HG03565 (cell line): ENCODE measurements around the gene FAM167B.

Experiments used
- ATAC-seq: cut with Tn5 transposase; IDR thresholded peaks from one replicate; pipeline ENCODE4 v1.9.1; 2021; ENCODE audit warnings: mild to moderate bottlenecking, moderate library complexity; ENCODE audit not compliant: unreplicated experiment

The FAM167B gene

GRCh38 chr1:32221980-32222755 is 24.9 kb upstream of the FAM167B start, which contains the start of the genes EIF3I and TMEM234:
TSS of gene EIF3I (plus strand) at chr1:32222407. CDS start at chr1:32222442, 35 bp downstream.
TSS of gene TMEM234 (minus strand) at chr1:32222353. CDS start at chr1:32222322, 31 bp downstream.
- ATAC-seq = peak; percentile 90

- no peak for ATAC-seq
Observed at GRCh38 chr1:32223683-32224082, 23.3 kb upstream of the FAM167B start.

- no peak for ATAC-seq
Observed at GRCh38 chr1:32224285-32224684, 22.7 kb upstream of the FAM167B start.

GRCh38 chr1:32228771-32229170 is 18.3 kb upstream of the FAM167B start:
- no peak for ATAC-seq

GRCh38 chr1:32231843-32232432 is 15.1 kb upstream of the FAM167B start:
- no peak for ATAC-seq

- ATAC-seq = no peak
Observed at GRCh38 chr1:32232558-32233304, 14.3 kb upstream of the FAM167B start.

- ATAC-seq = no peak
Observed at GRCh38 chr1:32234792-32235191, 12.2 kb upstream of the FAM167B start.

- no peak for ATAC-seq
Observed at GRCh38 chr1:32239337-32239736, 7.7 kb upstream of the FAM167B start.

- ATAC-seq = no peak
Observed at GRCh38 chr1:32239790-32240139, 7.3 kb upstream of the FAM167B start.

- ATAC-seq = no peak
Observed at GRCh38 chr1:32240140-32240951, 6.7 kb upstream of the FAM167B start.

- no peak for ATAC-seq
Observed at GRCh38 chr1:32241001-32241763, 5.8 kb upstream of the FAM167B start.

GRCh38 chr1:32242341-32242851 is 4.6 kb upstream of the FAM167B start:
- ATAC-seq = no peak

GRCh38 chr1:32247452-32247851 is 430 bp downstream of the FAM167B start:
- no peak for ATAC-seq

GRCh38 chr1:32247983-32248889 is 1.2 kb downstream of the FAM167B start:
- ATAC-seq = no peak

- ATAC-seq = peak; percentile 35
Observed at GRCh38 chr1:32249831-32250525, 3.0 kb downstream of the FAM167B start.

GRCh38 chr1:32250893-32251716 is 4.1 kb downstream of the FAM167B start, which contains the start of gene LCK:
TSS of gene LCK (plus strand) at chr1:32251265. CDS start at chr1:32274330, 23,065 bp downstream.
- no peak for ATAC-seq
